Smooth muscle cell (in vitro differentiated cells): ENCODE results near the gene GPX1. TPM values are rescaled to one million over a fixed set of nuclear protein-coding genes. Genes with fewer than 3 reads are reported as not detected.
"Not testable (repeated sequence)": the region's sequence is repeated elsewhere in the genome, so short reads cannot be mapped to it uniquely, and the experiment has no call there.

Experiments used
- DNase-seq: peaks from one replicate; lab custom pipeline; 2025; ENCODE audit not compliant: unreplicated experiment; lab: John Stamatoyannopoulos, UW
- H2AFZ ChIP-seq: fragments of 200-600 bp; sonication (generic); 2 replicates; pipeline ENCODE4 v1.6.0; 2016; ENCODE audit warnings: antibody characterized with exemption, low read depth, mild to moderate bottlenecking
- H3F3A ChIP-seq: fragments of 200-600 bp; sonication (generic); 2 replicates; pipeline ENCODE4 v1.6.0; 2017; ENCODE audit warnings: antibody characterized with exemption, low read depth
- H3K27ac ChIP-seq: fragments of 200-600 bp; sonication (generic); 2 replicates; pipeline ENCODE4 v1.5.1; 2016; ENCODE audit warnings: low read depth, mild to moderate bottlenecking
- H3K27me3 ChIP-seq: fragments of 200-600 bp; sonication (generic); 2 replicates; pipeline ENCODE4 v1.6.1; 2016; ENCODE audit warnings: low read depth, mild to moderate bottlenecking
- H3K36me3 ChIP-seq: fragments of 200-600 bp; sonication (generic); 2 replicates; pipeline ENCODE4 v1.5.1; 2016; ENCODE audit warnings: low read depth
- H3K4me1 ChIP-seq: fragments of 200-600 bp; sonication (generic); 2 replicates; pipeline ENCODE4 v1.5.1; 2016; ENCODE audit warnings: low read depth
- H3K4me2 ChIP-seq: fragments of 200-600 bp; sonication (generic); 2 replicates; pipeline ENCODE4 v1.6.0; 2016; ENCODE audit warnings: mild to moderate bottlenecking
- H3K4me3 ChIP-seq: fragments of 200-600 bp; sonication (generic); 2 replicates; pipeline ENCODE4 v1.5.1; 2016; ENCODE audit warnings: mild to moderate bottlenecking
- H3K79me2 ChIP-seq: fragments of 200-600 bp; sonication (generic); 2 replicates; pipeline ENCODE4 v1.6.0; 2016; ENCODE audit warnings: low read depth, mild to moderate bottlenecking
- H3K9ac ChIP-seq: fragments of 200-600 bp; sonication (generic); 2 replicates; pipeline ENCODE4 v1.6.0; 2016; ENCODE audit warnings: low read depth
- H3K9me3 ChIP-seq: fragments of 200-600 bp; sonication (generic); replicated peaks from 2 replicates; pipeline ENCODE4 v1.5.1; 2016; ENCODE audit warnings: low read depth
- H4K20me1 ChIP-seq: fragments of 200-600 bp; sonication (generic); 2 replicates; pipeline ENCODE4 v1.6.0; 2016; ENCODE audit warnings: low read depth
- WGBS: methylation state at CpG from one replicate; pipeline ENCODE4 v1.1.7; 2016; ENCODE audit warnings: low lambda C conversion rate; 5-methylcytosine and 5-hydroxymethylcytosine counted together
- polyA plus RNA-seq: library from polyadenylated mRNA; unstranded; fragments of >200 nt; fragmentation: Nextera tagmentation; extraction: Ambion mirVana; gene quantifications from 2 replicates; pipeline ENCODE4 v1.2.1, GENCODE V29; 2016
- total RNA-seq: library from RNA; depleted of rRNA; stranded (reverse); fragments of >200 nt; gene quantifications from 2 replicates; pipeline ENCODE4 v1.2.3, GENCODE V29; 2014
- TF ChIP-seq, protein P1 (sequence below): fragments of 200-600 bp; sonication (generic); IDR thresholded peaks from 2 replicates; pipeline ENCODE4 v1.5.1; 2017; ENCODE audit warnings: borderline replicate concordance, mild to moderate bottlenecking, antibody characterized with exemption; ENCODE audit not compliant: insufficient read depth, poor library complexity, severe bottlenecking

Gene GPX1
- total and polyA plus RNA-seq, 2 experiments from 2014 or later: 173 to 247 TPM

DNA sequence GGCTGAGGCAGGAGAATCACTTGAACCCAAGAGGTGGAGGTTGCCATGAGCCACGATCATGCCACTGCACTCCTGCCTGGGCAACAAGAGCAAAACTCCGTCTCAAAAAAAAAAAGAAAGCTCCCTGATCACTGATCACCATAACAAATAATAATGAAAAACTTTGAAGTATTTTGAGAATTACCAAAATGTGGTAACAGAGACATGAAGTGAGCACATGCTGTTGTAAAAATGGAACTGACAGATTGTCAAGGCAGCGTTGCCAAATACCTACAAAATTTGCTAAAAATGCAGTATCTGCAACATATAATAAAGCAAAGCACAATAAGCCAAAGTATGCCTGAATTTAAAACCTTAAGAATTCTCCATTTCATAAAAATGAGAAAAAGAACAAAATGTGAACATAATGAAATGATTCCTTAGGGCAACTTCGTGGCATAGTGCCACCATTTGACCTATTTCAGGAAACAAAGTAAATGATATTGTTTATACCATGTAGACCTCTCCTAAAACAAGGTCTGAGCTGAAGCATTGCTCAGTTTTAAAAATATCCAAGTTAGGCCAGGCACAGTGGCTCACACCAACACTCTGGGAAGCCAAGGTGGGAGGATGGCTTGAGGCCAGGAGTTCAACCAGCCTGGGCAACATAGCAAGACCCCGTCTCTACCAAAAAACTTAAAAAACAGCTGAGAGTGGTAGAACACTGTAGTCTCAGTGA lies 24.1 kb downstream of the GPX1 start:
- H3K79me2 ChIP-seq: peaks cover 63% of the 10 kb centered on the region
- TF ChIP-seq, protein P1, sequence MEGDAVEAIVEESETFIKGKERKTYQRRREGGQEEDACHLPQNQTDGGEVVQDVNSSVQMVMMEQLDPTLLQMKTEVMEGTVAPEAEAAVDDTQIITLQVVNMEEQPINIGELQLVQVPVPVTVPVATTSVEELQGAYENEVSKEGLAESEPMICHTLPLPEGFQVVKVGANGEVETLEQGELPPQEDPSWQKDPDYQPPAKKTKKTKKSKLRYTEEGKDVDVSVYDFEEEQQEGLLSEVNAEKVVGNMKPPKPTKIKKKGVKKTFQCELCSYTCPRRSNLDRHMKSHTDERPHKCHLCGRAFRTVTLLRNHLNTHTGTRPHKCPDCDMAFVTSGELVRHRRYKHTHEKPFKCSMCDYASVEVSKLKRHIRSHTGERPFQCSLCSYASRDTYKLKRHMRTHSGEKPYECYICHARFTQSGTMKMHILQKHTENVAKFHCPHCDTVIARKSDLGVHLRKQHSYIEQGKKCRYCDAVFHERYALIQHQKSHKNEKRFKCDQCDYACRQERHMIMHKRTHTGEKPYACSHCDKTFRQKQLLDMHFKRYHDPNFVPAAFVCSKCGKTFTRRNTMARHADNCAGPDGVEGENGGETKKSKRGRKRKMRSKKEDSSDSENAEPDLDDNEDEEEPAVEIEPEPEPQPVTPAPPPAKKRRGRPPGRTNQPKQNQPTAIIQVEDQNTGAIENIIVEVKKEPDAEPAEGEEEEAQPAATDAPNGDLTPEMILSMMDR: no peak

DNA sequence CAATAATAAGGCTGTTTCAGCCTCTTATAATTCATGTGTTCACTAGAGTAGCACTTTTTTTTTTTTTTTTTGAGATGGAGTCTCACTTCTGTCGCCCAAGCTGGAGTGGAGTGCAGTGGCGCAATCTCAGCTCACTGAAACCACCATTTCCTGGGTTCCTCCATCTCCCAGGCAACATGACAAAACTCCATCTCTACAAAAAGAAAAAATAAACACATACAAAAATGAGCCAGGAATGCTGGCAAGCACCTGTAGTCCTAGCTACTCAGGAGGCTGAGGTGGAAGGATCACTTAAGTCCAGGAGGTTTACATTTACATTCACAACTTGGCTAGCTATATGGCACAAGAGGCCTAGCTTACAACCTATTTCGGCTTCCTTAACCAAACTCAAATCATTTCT lies 25.1 kb downstream of the GPX1 start:
- no peaks in the 10 kb centered on the region for H3K9me3 ChIP-seq
- peaks cover 54% of the 10 kb centered on the region for H3K79me2 ChIP-seq
- no peak overlapping the region for H3K4me3 ChIP-seq
- H3K4me1 ChIP-seq: no peaks in the 10 kb centered on the region
- no peak overlapping the region for H3K9ac ChIP-seq
- no peak overlapping the region for H3K27ac ChIP-seq
- H3K4me2 ChIP-seq: no peak overlapping the region
- H3F3A ChIP-seq: no peaks in the 10 kb centered on the region
- H2AFZ ChIP-seq: no peak overlapping the region
- no peak for DNase-seq
- 93% methylated on average over 3 of the region's 3 CpGs for WGBS
- H3K27me3 ChIP-seq: no peaks in the 10 kb centered on the region
- peaks cover 4% of the 10 kb centered on the region for H4K20me1 ChIP-seq
- TF ChIP-seq, protein P1: no peak
- H3K36me3 ChIP-seq: peaks cover 12% of the 10 kb centered on the region

More for the DNA sequence above, 24.1 kb downstream of the GPX1 start:
- Histone ChIP-seq H2AFZ (no peak overlapping the region), H3K4me2 (no peak overlapping the region), H3F3A (no peaks in the 10 kb centered on the region), H3K4me1 (peaks cover 1% of the 10 kb centered on the region), H3K36me3 (peaks cover 12% of the 10 kb centered on the region), H3K27ac (no peak overlapping the region), H3K9ac (no peak overlapping the region), H4K20me1 (peaks cover 4% of the 10 kb centered on the region), H3K4me3 (no peak overlapping the region), H3K27me3 (no peaks in the 10 kb centered on the region), H3K9me3 (no peaks in the 10 kb centered on the region)
- DNase-seq: no peak
- 96% methylated on average over 5 of the region's 5 CpGs for WGBS

GRCh38 chr3:49329186-49329585 lies 29.0 kb downstream of the GPX1 start:
- no peaks in the 10 kb centered on the region for H4K20me1 ChIP-seq
- no peak overlapping the region for H2AFZ ChIP-seq
- H3K4me1 ChIP-seq: no peaks in the 10 kb centered on the region
- H3K4me2 ChIP-seq: no peak overlapping the region
- 84% methylated on average over 4 of the region's 4 CpGs for WGBS
- H3K9ac ChIP-seq: no peak overlapping the region
- H3K27ac ChIP-seq: no peak overlapping the region
- H3K79me2 ChIP-seq: peaks cover 19% of the 10 kb centered on the region
- TF ChIP-seq, protein P1: no peak
- no peak for DNase-seq
- H3K4me3 ChIP-seq: no peak overlapping the region
- no peaks in the 10 kb centered on the region for H3F3A ChIP-seq
- H3K27me3 ChIP-seq: no peaks in the 10 kb centered on the region
- no peaks in the 10 kb centered on the region for H3K9me3 ChIP-seq
- H3K36me3 ChIP-seq: peaks cover 27% of the 10 kb centered on the region

DNA sequence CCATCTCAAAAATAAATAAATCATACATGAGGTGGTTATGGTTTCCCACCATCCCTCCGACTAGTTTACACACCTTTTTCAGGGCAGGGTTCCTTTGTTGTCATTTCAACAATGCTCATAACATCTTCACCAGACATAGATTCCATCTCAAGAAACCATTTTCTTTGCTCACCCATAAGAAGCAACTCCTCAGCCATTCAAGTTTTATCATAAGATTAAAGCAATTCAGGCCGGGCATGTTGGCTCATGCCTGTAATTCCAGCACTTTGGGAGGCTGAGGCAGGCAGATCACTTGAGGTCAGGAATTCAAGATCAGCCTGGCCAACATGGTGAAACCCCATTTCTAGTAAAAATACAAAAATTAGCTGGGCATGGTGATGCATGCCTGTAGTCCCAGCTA lies 29.8 kb downstream of the GPX1 start:
- H3K27me3 ChIP-seq, DNase-seq, H3K9ac ChIP-seq, H3K4me1 ChIP-seq, H2AFZ ChIP-seq, H3K4me2 ChIP-seq, H3K4me3 ChIP-seq, H4K20me1 ChIP-seq, H3K9me3 ChIP-seq, H3K27ac ChIP-seq, H3F3A ChIP-seq: not testable (repeated sequence)
- WGBS: 94% methylated on average over 2 of the region's 2 CpGs
- Histone ChIP-seq H3K79me2 (peaks cover 11% of the 10 kb centered on the region), H3K36me3 (peaks cover 29% of the 10 kb centered on the region)
